Activated T-cell treated with anti-CD3 and anti-CD28 coated beads, Interleukin-2, amount 50 U/mL, for 24 hours (primary cell): Measurements from ENCODE around the gene LRRK2.
A peak's percentile ranks its signal among the peaks of the same experiment; 100 is the strongest.
"Not testable (repeated sequence)": the region's sequence is repeated elsewhere in the genome, so short reads cannot be mapped to it uniquely, and the experiment has no call there.

Experiments
- DNase-seq: peaks from one replicate; pipeline ENCODE4 v3.0.0-alpha.2; 2020
- H3K27ac Mint-ChIP-seq: 2 replicates; pipeline ENCODE4 v1.8.0; 2020; ENCODE audit warnings: mild to moderate bottlenecking, mixed read lengths
- H3K27me3 Mint-ChIP-seq: 2 replicates; pipeline ENCODE4 v1.8.0; 2020; ENCODE audit warnings: mixed read lengths
- H3K36me3 Mint-ChIP-seq: 2 replicates; pipeline ENCODE4 v1.8.0; 2020; ENCODE audit warnings: low read depth, mixed read lengths
- H3K4me1 Mint-ChIP-seq: 2 replicates; pipeline ENCODE4 v1.8.0; 2020; ENCODE audit warnings: low read depth, mixed read lengths
- H3K4me3 Mint-ChIP-seq: 2 replicates; pipeline ENCODE4 v1.8.0; 2020; ENCODE audit warnings: mild to moderate bottlenecking, moderate library complexity, mixed read lengths
- H3K9me3 Mint-ChIP-seq: 2 replicates; pipeline ENCODE4 v1.8.0; 2020; ENCODE audit warnings: mixed read lengths

The LRRK2 gene

GRCh38 chr12:40202095-40203059 lies 22.4 kb upstream of the LRRK2 start:
- Mint-ChIP-seq H3K4me3 (no peak overlapping the region), H3K4me1 (no peaks in the 10 kb centered on the region), H3K9me3 (no peaks in the 10 kb centered on the region), H3K27ac (no peak overlapping the region), H3K27me3 (peaks cover 3% of the 10 kb centered on the region), H3K36me3 (no peaks in the 10 kb centered on the region)
- no peak for DNase-seq

- H3K27me3 Mint-ChIP-seq: peaks cover 3% of the 10 kb centered on the region
- DNase-seq: no peak
- H3K4me1 Mint-ChIP-seq: no peaks in the 10 kb centered on the region
- H3K9me3 Mint-ChIP-seq: no peaks in the 10 kb centered on the region
- no peak overlapping the region for H3K27ac Mint-ChIP-seq
- no peaks in the 10 kb centered on the region for H3K36me3 Mint-ChIP-seq
- H3K4me3 Mint-ChIP-seq: no peak overlapping the region
Observed at GRCh38 chr12:40203060-40203430, 21.8 kb upstream of the LRRK2 start.

GRCh38 chr12:40204337-40204736 lies 20.5 kb upstream of the LRRK2 start:
- Mint-ChIP-seq H3K36me3 (no peaks in the 10 kb centered on the region), H3K4me1 (no peaks in the 10 kb centered on the region), H3K27me3 (peaks cover 3% of the 10 kb centered on the region), H3K4me3 (no peak overlapping the region), H3K9me3 (no peaks in the 10 kb centered on the region), H3K27ac (no peak overlapping the region)
- DNase-seq: no peak

GRCh38 chr12:40207551-40207950 lies 17.2 kb upstream of the LRRK2 start:
- no peak for DNase-seq
- Mint-ChIP-seq H3K27ac (no peak overlapping the region), H3K27me3 (no peaks in the 10 kb centered on the region), H3K36me3 (no peaks in the 10 kb centered on the region), H3K4me3 (no peak overlapping the region), H3K9me3 (peaks cover 4% of the 10 kb centered on the region), H3K4me1 (no peaks in the 10 kb centered on the region)

GRCh38 chr12:40208707-40209446 lies 15.9 kb upstream of the LRRK2 start:
- H3K36me3 Mint-ChIP-seq: no peaks in the 10 kb centered on the region
- no peak for DNase-seq
- peaks cover 7% of the 10 kb centered on the region for H3K9me3 Mint-ChIP-seq
- no peak overlapping the region for H3K4me3 Mint-ChIP-seq
- no peaks in the 10 kb centered on the region for H3K27me3 Mint-ChIP-seq
- H3K4me1 Mint-ChIP-seq: no peaks in the 10 kb centered on the region
- no peak overlapping the region for H3K27ac Mint-ChIP-seq

- Mint-ChIP-seq H3K27me3 (no peaks in the 10 kb centered on the region), H3K4me1 (no peaks in the 10 kb centered on the region), H3K9me3 (peaks cover 7% of the 10 kb centered on the region), H3K27ac (no peak overlapping the region), H3K36me3 (no peaks in the 10 kb centered on the region), H3K4me3 (no peak overlapping the region)
- DNase-seq: no peak
Observed at GRCh38 chr12:40209886-40210285, 14.9 kb upstream of the LRRK2 start.

- not testable (repeated sequence) for H3K4me3 Mint-ChIP-seq, H3K27ac Mint-ChIP-seq, H3K27me3 Mint-ChIP-seq, H3K4me1 Mint-ChIP-seq, DNase-seq, H3K36me3 Mint-ChIP-seq, H3K9me3 Mint-ChIP-seq
Observed at GRCh38 chr12:40211186-40211585, 13.6 kb upstream of the LRRK2 start.

GRCh38 chr12:40212566-40212965 lies 12.2 kb upstream of the LRRK2 start:
- Mint-ChIP-seq H3K4me1 (no peaks in the 10 kb centered on the region), H3K9me3 (peaks cover 7% of the 10 kb centered on the region), H3K27me3 (no peaks in the 10 kb centered on the region), H3K36me3 (no peaks in the 10 kb centered on the region), H3K27ac (no peak overlapping the region), H3K4me3 (no peak overlapping the region)
- no peak for DNase-seq

- H3K9me3 Mint-ChIP-seq: peaks cover 7% of the 10 kb centered on the region
- no peak for DNase-seq
- no peaks in the 10 kb centered on the region for H3K27me3 Mint-ChIP-seq
- H3K36me3 Mint-ChIP-seq: no peaks in the 10 kb centered on the region
- H3K4me1 Mint-ChIP-seq: no peaks in the 10 kb centered on the region
- no peak overlapping the region for H3K4me3 Mint-ChIP-seq
- H3K27ac Mint-ChIP-seq: no peak overlapping the region
Observed at GRCh38 chr12:40215982-40216381, 8.8 kb upstream of the LRRK2 start.

- H3K9me3 Mint-ChIP-seq: peaks cover 7% of the 10 kb centered on the region
- H3K27ac Mint-ChIP-seq: no peak overlapping the region
- no peaks in the 10 kb centered on the region for H3K36me3 Mint-ChIP-seq
- DNase-seq: no peak
- no peaks in the 10 kb centered on the region for H3K4me1 Mint-ChIP-seq
- H3K27me3 Mint-ChIP-seq: peaks cover 7% of the 10 kb centered on the region
- no peak overlapping the region for H3K4me3 Mint-ChIP-seq
Observed at GRCh38 chr12:40216516-40217288, 8.1 kb upstream of the LRRK2 start.

GRCh38 chr12:40219760-40220159 lies 5.0 kb upstream of the LRRK2 start:
- Mint-ChIP-seq H3K4me3 (no peak overlapping the region), H3K4me1 (peaks cover 4% of the 10 kb centered on the region), H3K36me3 (no peaks in the 10 kb centered on the region), H3K27me3 (peaks cover 23% of the 10 kb centered on the region), H3K27ac (no peak overlapping the region), H3K9me3 (no peaks in the 10 kb centered on the region)
- no peak for DNase-seq

GRCh38 chr12:40222247-40222646 lies 2.5 kb upstream of the LRRK2 start:
- H3K36me3 Mint-ChIP-seq: no peaks in the 10 kb centered on the region
- H3K27ac Mint-ChIP-seq: no peak overlapping the region
- no peak overlapping the region for H3K4me3 Mint-ChIP-seq
- H3K4me1 Mint-ChIP-seq: peaks cover 13% of the 10 kb centered on the region
- H3K9me3 Mint-ChIP-seq: no peaks in the 10 kb centered on the region
- H3K27me3 Mint-ChIP-seq: peaks cover 44% of the 10 kb centered on the region
- DNase-seq: no peak

- Mint-ChIP-seq H3K4me1 (peaks cover 13% of the 10 kb centered on the region), H3K27ac (no peak overlapping the region), H3K36me3 (no peaks in the 10 kb centered on the region), H3K4me3 (no peak overlapping the region), H3K27me3 (peaks cover 52% of the 10 kb centered on the region), H3K9me3 (no peaks in the 10 kb centered on the region)
- no peak for DNase-seq
Observed at GRCh38 chr12:40223646-40224045, 1.2 kb upstream of the LRRK2 start.

- peak overlapping the region; percentile 45 for H3K4me3 Mint-ChIP-seq
- H3K9me3 Mint-ChIP-seq: no peaks in the 10 kb centered on the region
- H3K4me1 Mint-ChIP-seq: peaks cover 13% of the 10 kb centered on the region
- no peak overlapping the region for H3K27ac Mint-ChIP-seq
- DNase-seq: no peak
- H3K27me3 Mint-ChIP-seq: peaks cover 55% of the 10 kb centered on the region
- H3K36me3 Mint-ChIP-seq: no peaks in the 10 kb centered on the region
Observed at GRCh38 chr12:40225337-40225983, 663 bp downstream of the LRRK2 start.
